GM12873 (cell line): Measurements from ENCODE around the gene SLC17A9.

ENCODE experiments used
- TF ChIP-seq, protein P1 (sequence below): IDR thresholded peaks from 2 replicates; pipeline ENCODE4 v1.5.1; 2012; ENCODE audit warnings: low read depth, mild to moderate bottlenecking, moderate library complexity, low read length, control low read depth; ENCODE audit not compliant: insufficient read depth; ENCODE audit errors: missing control alignments

SLC17A9 gene

DNA sequence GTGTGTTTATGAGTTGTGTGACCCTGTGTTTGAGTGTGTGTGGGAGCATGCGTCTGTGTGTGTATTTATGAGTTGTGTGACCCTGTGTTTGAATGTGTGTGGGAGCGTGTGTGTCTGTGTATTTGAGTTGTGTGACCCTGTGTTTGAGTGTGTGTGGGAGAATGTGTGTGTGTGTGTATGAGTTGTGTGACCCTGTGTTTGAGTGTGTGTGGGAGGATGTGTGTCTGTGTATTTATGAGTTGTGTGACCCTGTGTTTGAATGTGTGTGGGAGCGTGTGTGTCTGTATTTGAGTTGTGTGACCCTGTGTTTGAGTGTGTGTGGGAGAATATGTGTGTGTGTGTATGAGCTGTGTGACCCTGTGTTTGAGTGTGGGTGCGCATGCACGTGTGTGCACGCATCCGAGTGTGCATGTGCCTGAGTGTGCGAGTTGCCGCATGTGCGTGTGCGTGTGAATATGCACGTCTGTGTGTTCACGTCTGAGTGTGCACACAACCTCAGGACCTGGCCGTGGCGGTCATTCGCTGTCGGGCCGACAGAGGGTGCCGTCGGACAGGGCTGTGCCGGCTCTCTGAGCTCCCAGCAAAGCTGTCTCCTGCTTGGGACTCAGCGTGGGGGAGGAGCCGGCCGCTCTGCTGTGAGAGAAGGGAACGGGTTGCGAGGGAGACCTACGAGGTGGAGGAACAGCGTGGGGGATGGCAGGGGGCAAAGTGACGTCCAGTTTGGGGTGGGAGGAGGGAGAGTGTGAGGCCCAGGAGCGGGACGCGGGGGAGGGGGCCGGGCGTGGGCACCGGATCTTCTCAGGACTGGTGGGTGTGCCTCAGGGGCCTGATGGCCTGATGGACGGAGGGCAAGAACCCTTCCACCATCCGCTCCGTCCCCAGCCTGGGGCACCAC, 19.7 kb downstream of the SLC17A9 start:
- TF ChIP-seq, protein P1, sequence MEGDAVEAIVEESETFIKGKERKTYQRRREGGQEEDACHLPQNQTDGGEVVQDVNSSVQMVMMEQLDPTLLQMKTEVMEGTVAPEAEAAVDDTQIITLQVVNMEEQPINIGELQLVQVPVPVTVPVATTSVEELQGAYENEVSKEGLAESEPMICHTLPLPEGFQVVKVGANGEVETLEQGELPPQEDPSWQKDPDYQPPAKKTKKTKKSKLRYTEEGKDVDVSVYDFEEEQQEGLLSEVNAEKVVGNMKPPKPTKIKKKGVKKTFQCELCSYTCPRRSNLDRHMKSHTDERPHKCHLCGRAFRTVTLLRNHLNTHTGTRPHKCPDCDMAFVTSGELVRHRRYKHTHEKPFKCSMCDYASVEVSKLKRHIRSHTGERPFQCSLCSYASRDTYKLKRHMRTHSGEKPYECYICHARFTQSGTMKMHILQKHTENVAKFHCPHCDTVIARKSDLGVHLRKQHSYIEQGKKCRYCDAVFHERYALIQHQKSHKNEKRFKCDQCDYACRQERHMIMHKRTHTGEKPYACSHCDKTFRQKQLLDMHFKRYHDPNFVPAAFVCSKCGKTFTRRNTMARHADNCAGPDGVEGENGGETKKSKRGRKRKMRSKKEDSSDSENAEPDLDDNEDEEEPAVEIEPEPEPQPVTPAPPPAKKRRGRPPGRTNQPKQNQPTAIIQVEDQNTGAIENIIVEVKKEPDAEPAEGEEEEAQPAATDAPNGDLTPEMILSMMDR = peak; percentile 96

DNA sequence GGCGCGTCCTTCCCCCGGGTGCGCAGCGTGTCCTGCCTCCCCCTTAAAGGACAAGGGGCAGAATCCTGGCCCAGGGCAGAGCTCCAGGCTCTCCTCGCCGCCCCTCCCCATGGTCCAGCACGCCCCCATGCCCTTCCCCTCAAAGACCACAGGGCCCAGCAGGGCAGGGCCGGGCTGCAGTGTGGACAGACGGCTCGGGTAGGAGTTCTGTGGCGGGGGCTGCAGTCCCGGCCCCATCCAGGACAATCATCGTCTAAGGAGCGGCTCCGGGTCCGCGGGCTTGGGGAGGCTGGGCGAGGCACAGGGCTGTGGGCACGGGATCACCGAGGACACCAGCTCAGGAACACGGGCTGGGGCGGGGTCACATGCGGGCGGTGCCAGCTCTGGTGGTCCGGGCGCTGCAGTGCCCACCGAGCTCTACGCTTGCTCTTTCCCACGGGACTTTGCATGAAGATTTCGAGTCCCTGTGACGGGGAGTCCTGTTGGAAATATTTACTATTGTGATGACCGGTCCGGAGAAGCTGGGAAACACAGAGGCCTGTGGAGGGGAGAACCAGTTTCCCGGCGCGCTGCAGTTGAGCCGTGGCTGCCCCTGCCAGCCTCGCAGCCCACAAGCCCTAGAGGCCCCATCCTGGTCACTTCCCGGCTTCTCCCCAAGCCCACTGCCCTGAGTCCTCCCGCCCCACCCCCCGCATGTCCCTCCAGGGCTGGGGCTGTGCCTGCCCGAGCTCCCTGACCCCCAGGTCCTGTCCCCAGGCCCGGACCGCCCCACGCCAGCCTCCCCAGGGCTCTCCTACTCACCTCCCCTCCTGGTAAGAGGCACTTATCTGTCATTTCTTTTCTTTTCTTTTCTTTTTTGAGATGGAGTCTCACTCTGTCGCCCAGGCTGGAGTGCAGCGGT, 20.6 kb downstream of the SLC17A9 start:
- TF ChIP-seq, protein P1 = no peak

DNA sequence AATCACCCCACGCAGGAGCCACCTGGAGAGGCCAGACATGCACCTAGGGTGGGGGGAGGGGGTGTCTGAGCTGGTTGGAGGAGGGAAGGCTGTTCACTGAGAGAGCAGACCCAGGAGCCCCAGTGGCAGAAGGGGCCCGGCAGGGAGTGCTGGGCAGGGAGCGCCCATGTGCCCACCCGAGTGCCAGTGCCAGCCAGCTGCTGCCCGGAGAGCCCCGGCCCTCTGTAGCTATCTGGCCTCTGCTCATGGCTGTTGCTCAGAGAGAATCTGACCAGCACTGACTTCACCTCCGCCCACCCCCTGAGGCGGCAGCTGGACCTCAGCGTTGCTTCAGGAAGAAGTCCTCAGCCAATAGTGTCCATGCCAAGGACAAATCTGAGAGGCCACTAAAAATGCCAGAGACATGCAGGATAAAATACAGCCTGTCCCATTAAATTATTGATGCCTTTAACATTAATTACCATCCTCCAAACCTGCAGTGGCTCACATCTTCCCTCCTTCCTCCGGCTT, 22.8 kb downstream of the SLC17A9 start:
- TF ChIP-seq, protein P1 = no peak

DNA sequence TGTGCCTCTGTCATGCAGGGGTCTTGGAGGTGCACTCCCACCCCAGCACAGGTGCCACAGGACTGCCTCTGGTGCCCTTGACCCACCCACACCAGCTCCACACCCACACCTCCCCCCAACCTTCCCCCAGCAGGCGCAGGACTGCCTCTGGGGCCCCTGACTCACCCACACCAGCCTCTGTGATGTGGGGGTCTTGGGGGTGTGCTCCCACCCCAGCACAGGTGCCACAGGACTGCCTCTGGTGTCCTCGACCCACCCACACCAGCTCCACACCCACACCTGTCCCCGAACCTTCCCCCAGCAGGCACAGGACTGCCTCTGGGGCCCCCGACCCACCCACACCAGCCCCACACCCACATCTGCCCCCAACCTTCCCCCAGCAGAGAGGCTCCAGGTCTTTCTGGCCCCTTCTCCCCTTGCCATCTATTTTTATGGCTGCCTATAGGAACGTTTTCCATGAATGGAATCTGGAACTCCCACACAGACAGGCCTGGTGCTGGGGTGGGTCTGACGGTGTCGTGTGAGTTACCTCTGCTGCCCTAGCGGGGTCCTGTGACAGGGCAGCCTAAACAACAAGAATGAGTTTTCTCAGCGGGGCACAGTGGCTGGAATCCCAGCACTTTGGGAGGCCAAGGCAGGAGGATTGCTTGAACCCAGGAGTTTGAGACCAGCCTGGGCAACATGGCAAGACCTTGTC, 23.5 kb downstream of the SLC17A9 start:
- TF ChIP-seq, protein P1 = no peak

DNA sequence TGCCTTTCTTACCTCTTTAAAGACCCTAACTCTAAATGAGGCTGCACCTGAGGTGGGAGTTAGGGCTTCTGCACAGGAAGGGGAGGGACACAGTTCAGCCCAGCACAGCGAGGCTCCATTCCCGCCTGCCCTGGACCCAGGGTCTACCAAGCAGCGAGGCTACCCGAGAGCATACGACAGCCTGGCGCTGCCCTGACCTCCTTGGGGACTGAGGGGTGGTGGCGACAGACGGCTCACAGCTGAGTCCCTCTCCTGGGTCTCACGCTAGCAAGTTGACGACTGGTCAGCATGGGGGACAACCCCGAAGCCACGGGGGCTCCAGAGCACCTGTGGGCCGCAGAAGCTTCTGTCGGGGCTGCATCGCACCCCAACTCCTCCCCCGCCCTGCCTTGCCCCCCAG, 24.4 kb downstream of the SLC17A9 start:
- TF ChIP-seq, protein P1 = no peak

DNA sequence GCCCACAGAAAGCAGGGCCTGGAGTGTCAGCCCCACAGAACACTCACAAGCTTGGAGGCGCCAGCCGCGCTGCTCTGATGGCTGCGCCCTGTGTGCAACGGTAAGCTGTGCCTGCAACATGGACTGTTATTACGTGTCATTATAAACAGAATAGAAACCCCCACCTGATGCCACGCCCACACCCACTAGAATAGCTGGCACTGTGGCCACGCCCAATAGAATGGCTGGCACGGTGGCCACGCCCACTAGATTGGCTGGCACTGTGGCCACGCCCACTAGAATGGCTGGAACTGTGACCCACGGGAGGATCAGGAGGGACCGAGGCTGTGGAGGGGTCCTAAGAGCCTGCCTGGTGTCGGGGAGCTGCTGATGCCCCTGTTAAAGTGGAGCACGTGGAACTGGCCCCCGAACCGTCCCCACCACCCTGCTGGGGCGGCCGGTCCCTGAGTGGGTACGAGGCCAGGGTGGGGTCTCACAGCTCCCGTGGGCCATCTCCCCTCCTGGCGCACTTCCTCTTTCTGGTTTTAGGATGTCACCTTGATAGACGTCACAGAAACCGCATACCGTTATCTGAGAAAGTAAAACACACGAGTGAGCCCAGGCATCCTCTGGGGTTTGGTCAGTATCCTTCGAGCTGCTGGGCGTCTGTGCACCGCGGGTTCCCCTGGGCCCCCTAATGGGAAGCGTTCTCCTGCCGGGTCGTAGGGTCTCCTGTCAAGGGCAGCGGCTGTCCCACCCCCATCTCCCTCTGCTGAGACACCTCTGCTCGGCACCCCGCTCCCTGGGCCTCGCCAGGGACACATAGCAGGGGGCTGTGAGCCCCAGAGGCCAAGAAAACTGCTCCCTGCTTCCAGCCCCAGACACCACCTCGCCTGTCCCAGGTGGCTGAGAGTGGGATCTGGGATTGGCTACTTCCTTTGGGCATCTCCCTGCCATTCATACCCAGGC, 25.4 kb downstream of the SLC17A9 start:
- TF ChIP-seq, protein P1 = no peak
